H1 (cell line): ENCODE data around the gene PDE4D. TPM values are rescaled to one million over a fixed set of nuclear protein-coding genes. Genes with fewer than 3 reads are reported as not detected.

Source experiments
- CBX8 ChIP-seq: fragments of 300-800, 300-1000 bp; sonication (generic); IDR thresholded peaks from 2 replicates; pipeline ENCODE4 v1.7.1; 2016; ENCODE audit warnings: low read depth, low read length, borderline replicate concordance
- CEBPB ChIP-seq: IDR thresholded peaks from 2 replicates; pipeline ENCODE4 v1.6.1; 2012; ENCODE audit warnings: low read depth, low read length
- CTBP2 ChIP-seq: IDR thresholded peaks from 2 replicates; pipeline ENCODE4 v1.7.0; 2011; ENCODE audit warnings: borderline replicate concordance, mild to moderate bottlenecking, moderate library complexity, mixed read lengths, low read length; ENCODE audit not compliant: insufficient read depth, insufficient read length
- E2F6 ChIP-seq: IDR thresholded peaks from 2 replicates; pipeline ENCODE4 v1.6.1; 2012; ENCODE audit warnings: inconsistent platforms
- HDAC6 ChIP-seq: IDR thresholded peaks from one replicate; pipeline ENCODE4 v1.7.1; 2012; ENCODE audit warnings: low read depth, mild to moderate bottlenecking, inconsistent platforms, low read length, moderate library complexity
- RXRA ChIP-seq: IDR thresholded peaks from 2 replicates; pipeline ENCODE4 v1.6.1; 2011; ENCODE audit warnings: low read depth, mild to moderate bottlenecking, low read length, moderate library complexity; ENCODE audit not compliant: insufficient read depth
- SAP30 ChIP-seq: fragments of 300-600 bp; sonication (generic); IDR thresholded peaks from 2 replicates; pipeline ENCODE4 v1.7.1; 2012; ENCODE audit warnings: low read length, moderate library complexity, mild to moderate bottlenecking, inconsistent platforms; ENCODE audit not compliant: insufficient read depth, insufficient replicate concordance
- SP1 ChIP-seq: IDR thresholded peaks from 2 replicates; pipeline ENCODE4 v1.6.1; 2011; ENCODE audit warnings: low read depth, low read length
- SP2 ChIP-seq: IDR thresholded peaks from 2 replicates; pipeline ENCODE4 v1.6.1; 2012; ENCODE audit warnings: mild to moderate bottlenecking, low read length, inconsistent platforms
- polyA plus RNA-seq, 7 experiments: library from polyadenylated mRNA; depleted of rRNA in 3 of 7; stranded (reverse) in 5 of 7; unstranded in 2 of 7; fragments of >200 nt in 5 of 7; fragments of 200-250 nt in 2 of 7; gene quantifications; 1 replicate in 5 of 7; 2 replicates in 1 of 7; 4 replicates in 1 of 7; pipeline versions ENCODE4 v1.2.1 to v1.2.3, GENCODE V29; 2011 to 2013; ENCODE audit warnings: missing spikeins in 2 of 7, mixed read lengths in 2 of 7
- total RNA-seq: library from RNA; stranded (reverse); fragmentation: NEBNext Ultra II Directional; extraction: Animal tissue kit (Norgen Biotek cat#: 25700); gene quantifications from 2 replicates; pipeline ENCODE4 v1.2.1, GENCODE V29; 2021

The PDE4D gene
- total and polyA plus RNA-seq, 2 of the 8 experiments (the other 6 are each of a cell fraction or from before 2014, with no cell fraction given), result 2.3 to 3.7 TPM

- TF ChIP-seq E2F6 (no peak), CEBPB (no peak), CTBP2 (no peak), RXRA (no peak), HDAC6 (no peak), CBX8 (no peak), SP2 (no peak), SAP30 (no peak), SP1 (no peak)
Observed at GRCh38 chr5:58938563-58939424, 954.7 kb downstream of the PDE4D start (continued).
